Fibroblast of pulmonary artery (primary cell): ENCODE data around the gene WDR59.

Experiments
- DNase-seq: peaks from one replicate; pipeline ENCODE4 v3.0.0-alpha.2; 2010; ENCODE audit warnings: low read depth
- H3K4me3 ChIP-seq: replicated peaks from 2 replicates; pipeline ENCODE4 v1.5.1; 2011; ENCODE audit warnings: low read depth, mild to moderate bottlenecking, control low read depth, low read length, moderate library complexity
- CTCF ChIP-seq: IDR thresholded peaks from 2 replicates; pipeline ENCODE4 v1.5.1; 2011; ENCODE audit warnings: mild to moderate bottlenecking, control low read depth, low read length, inconsistent platforms; ENCODE audit errors: missing control alignments

The WDR59 gene

DNA sequence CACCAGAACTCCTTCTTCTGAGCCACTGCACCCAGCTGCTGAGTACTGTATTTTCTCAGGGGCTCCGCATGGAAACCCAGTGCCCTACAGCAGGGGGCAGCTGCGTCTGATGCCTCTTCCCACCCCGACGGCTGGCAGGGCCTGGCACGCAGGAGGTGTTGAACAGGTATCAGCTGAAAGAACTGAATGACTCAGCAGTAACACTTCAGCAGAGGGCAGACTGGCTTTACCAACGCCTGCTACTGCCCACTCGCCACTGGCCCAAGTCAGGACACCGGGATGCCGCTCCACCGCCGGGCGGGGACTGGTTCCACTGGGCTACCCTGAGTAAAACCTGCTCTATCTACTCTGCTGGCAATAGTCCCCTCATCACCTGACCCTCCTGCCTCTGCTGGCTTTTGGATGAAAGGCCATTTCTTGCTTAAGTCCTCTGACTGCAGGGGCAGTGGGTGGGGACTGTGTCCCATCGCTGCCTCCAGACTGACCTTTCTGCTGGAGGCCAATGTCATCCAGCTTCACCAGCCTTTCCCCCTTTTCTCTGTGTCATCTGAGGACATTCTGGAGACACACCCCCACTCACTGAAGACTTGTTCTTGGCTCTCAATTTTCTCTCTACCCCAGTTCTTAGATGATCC is 109.9 kb downstream of the WDR59 start:
- H3K4me3 ChIP-seq: no peak overlapping the region
- DNase-seq: no peak
- TF ChIP-seq CTCF: no peak

GRCh38 chr16:74874123-74874522 is 110.8 kb downstream of the WDR59 start:
- H3K4me3 ChIP-seq: no peak overlapping the region
- DNase-seq: no peak
- no peak for TF ChIP-seq CTCF

- TF ChIP-seq CTCF: no peak
- DNase-seq: no peak
Measured at GRCh38 chr16:74872302-74872701, 112.6 kb downstream of the WDR59 start.

DNA sequence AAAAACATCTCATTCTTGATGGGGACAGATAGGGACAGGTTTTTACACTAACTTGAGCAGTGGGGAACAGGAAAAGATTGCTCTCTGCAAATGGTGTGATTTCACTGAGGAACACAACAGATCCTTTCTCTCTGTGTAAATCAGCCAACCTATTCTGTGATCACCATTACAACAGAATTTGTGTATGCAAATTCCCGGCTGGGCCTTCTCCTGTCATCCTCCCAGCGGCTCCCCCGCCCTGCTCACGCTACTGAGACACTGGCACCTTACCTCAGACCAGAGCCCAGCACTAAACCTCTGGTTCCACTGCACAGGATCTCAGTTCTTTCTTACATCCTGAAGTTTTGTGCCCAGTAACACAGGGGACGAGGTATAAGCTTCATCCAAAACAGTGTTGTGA is 113.3 kb downstream of the WDR59 start:
- TF ChIP-seq CTCF: no peak
- H3K4me3 ChIP-seq: no peak overlapping the region
- no peak for DNase-seq

More at GRCh38 chr16:74872302-74872701, 112.6 kb downstream of the WDR59 start:
- no peak overlapping the region for H3K4me3 ChIP-seq

DNA sequence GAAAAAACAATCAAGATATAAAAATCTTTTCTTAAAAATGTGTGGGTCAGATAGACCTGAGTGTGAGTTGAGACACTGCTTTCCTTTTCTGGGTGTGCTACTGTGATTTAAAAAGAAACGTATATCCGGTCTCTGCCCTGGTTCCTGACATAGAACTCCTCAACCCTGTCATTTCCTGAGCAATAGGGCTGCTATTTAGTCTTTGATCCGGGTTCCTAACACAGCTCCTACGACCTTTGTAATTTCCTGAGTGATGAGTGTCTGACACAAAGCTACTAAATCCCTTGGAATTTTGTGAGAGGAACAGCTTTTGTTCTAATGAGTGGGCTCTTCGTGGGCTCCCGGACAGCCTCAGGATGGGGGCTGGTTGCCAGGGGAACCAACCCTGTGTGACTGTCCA is 116.4 kb downstream of the WDR59 start:
- TF ChIP-seq CTCF: no peak
- peak; percentile 64 for DNase-seq
- H3K4me3 ChIP-seq: no peak overlapping the region

GRCh38 chr16:74868035-74868434 is 116.9 kb downstream of the WDR59 start:
- DNase-seq: no peak
- no peak overlapping the region for H3K4me3 ChIP-seq
- TF ChIP-seq CTCF: no peak

DNA sequence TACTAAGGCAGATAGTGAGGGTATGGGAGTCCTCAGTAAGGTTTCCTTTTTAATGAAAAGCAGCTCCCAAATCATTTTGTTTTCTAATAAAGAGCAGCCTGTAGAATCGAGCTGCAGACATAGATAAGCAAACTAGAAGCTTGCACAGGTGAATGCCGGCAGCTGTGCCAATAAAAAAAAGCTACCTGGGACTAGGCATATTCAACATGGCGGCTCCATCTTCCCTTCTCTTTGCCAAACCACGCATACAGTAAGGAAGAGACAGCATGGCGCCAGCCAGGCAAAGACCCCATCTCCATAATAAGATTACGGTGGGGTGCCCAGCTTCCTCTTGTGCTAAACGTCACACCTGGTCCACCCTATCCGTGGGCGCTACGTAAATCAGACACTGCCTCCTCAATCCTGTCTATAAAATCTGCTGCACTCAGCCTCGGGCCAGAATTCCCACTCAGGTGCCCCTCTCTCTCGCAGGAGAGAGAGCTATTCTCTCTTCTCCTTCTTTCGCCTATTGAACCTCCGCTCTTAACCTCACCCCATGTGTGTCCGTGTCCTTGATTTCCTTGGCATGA is 117.6 kb downstream of the WDR59 start:
- H3K4me3 ChIP-seq: no peak overlapping the region
- DNase-seq: no peak
- TF ChIP-seq CTCF: no peak
